Esophagus muscularis mucosa (tissue), 4 donors: ENCODE data around the gene NUFIP1. TPM values are rescaled to one million over a fixed set of nuclear protein-coding genes. Genes with fewer than 3 reads are reported as not detected.
"Not testable (repeated sequence)": the region's sequence is repeated elsewhere in the genome, so short reads cannot be mapped to it uniquely, and the experiment has no call there.

Source experiments
- DNase-seq: peaks from one replicate; pipeline ENCODE4 v3.0.0-alpha.2; 2017; ENCODE audit errors: extremely low spot score
- H3K27ac ChIP-seq, 4 donors: fragments of 200-600 bp; sonication (generic); replicated peaks in 1 of 4; 1 replicate in 3 of 4; 2 replicates in 1 of 4; pipeline ENCODE4 v1.5.1; 2016 to 2019; ENCODE audit warnings: mild to moderate bottlenecking in 1 of 4
- H3K27me3 ChIP-seq, 4 donors: fragments of 200-600 bp; sonication (generic); one replicate each; pipeline versions ENCODE4 v1.5.1 to v1.6.0; 2016 to 2019
- H3K36me3 ChIP-seq, 4 donors: fragments of 200-600 bp; sonication (generic); one replicate each; pipeline ENCODE4 v1.5.1; 2016 to 2019
- H3K4me1 ChIP-seq, 4 donors: fragments of 200-600 bp; sonication (generic); one replicate each; pipeline ENCODE4 v1.5.1; 2016 to 2019
- H3K4me3 ChIP-seq, 4 donors: fragments of 200-600 bp; sonication (generic); 1 replicate in 2 of 4; 2 replicates in 2 of 4; pipeline ENCODE4 v1.5.1; 2016 to 2019; ENCODE audit warnings: mild to moderate bottlenecking in 4 of 4, moderate library complexity in 1 of 4
- H3K9me3 ChIP-seq, 4 donors: fragments of 200-600 bp; sonication (generic); 1 replicate in 3 of 4; 2 replicates in 1 of 4; pipeline ENCODE4 v1.5.1; 2016 to 2019
- EP300 ChIP-seq: sonication (generic); formaldehyde crosslinking; IDR thresholded peaks from one replicate; pipeline ENCODE4 v1.6.1; 2017; ENCODE audit warnings: antibody characterized with exemption
- POLR2A ChIP-seq: fragments of 450-650 bp; IDR thresholded peaks from one replicate; pipeline ENCODE4 v1.6.1; 2017; ENCODE audit warnings: antibody characterized with exemption, moderate library complexity, mild to moderate bottlenecking, low read depth
- POLR2AphosphoS5 ChIP-seq, 2 donors: sonication (generic); formaldehyde crosslinking; IDR thresholded peaks; one replicate each; pipeline ENCODE4 v1.6.1; 2017; ENCODE audit warnings: antibody characterized with exemption in 2 of 2
- WGBS: methylation state at CpG from one replicate; pipeline ENCODE4 v1.1.5; 2018; 5-methylcytosine and 5-hydroxymethylcytosine counted together
- intact Hi-C: fragments of 100-400 bp; cut with DNase I; formaldehyde crosslinking; loops from one replicate; pipeline ENCODE4 v1.15.1; 2023
- total RNA-seq, 4 donors: library from RNA; depleted of rRNA; stranded (reverse); fragments of >200 nt; gene quantifications; one replicate each; pipeline versions ENCODE4 v1.1.0 to v1.2.1, GENCODE V29; 2016
- TF ChIP-seq, protein P1 (sequence below), 3 experiments: fragments of 200-600 bp in 2 of 3; fragments of 450-650 bp in 1 of 3; sonication (generic) in 2 of 3; IDR thresholded peaks; one replicate each; pipeline ENCODE4 v1.5.1; 2017 to 2019; ENCODE audit warnings: antibody characterized with exemption in 3 of 3, mild to moderate bottlenecking in 2 of 3, moderate library complexity in 1 of 3

The NUFIP1 gene
- total RNA-seq, 4 donors from 2014 or later: 3.3 to 4.2 (median 3.9) TPM

DNA sequence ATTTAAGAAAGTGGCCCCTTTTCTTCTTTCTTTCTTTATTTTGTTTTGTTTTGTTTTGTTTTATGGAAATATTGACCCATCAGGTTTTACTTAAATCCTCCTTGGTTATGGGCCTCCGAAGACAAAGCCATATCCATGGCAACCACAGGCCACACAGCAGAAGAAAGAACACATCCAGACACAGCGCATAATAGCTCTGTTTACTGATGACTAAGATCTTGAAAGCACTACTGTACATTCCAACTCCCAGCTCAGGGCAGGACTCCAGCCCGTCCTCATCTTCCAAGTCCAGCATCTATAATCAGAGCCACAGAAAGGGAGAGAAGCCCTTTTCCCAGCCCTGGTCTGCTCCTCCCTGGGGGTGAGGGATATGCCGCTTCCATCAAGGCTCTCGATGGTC, 84.3 kb downstream of the NUFIP1 start:
- no peak for DNase-seq
- intact Hi-C loops: loop anchor here (10.0 kb wide), 1 partner anchor 330 kb away; the partner anchor contains the start of gene TSC22D1
- TF ChIP-seq, protein P1, sequence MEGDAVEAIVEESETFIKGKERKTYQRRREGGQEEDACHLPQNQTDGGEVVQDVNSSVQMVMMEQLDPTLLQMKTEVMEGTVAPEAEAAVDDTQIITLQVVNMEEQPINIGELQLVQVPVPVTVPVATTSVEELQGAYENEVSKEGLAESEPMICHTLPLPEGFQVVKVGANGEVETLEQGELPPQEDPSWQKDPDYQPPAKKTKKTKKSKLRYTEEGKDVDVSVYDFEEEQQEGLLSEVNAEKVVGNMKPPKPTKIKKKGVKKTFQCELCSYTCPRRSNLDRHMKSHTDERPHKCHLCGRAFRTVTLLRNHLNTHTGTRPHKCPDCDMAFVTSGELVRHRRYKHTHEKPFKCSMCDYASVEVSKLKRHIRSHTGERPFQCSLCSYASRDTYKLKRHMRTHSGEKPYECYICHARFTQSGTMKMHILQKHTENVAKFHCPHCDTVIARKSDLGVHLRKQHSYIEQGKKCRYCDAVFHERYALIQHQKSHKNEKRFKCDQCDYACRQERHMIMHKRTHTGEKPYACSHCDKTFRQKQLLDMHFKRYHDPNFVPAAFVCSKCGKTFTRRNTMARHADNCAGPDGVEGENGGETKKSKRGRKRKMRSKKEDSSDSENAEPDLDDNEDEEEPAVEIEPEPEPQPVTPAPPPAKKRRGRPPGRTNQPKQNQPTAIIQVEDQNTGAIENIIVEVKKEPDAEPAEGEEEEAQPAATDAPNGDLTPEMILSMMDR (IDR thresholded peaks at IDR 0.05): no peak
- TF ChIP-seq POLR2AphosphoS5 (IDR thresholded peaks at IDR 0.05): peak; percentile 74 to 77
- Histone ChIP-seq H3K4me3 (no peak overlapping the region), H3K36me3 (no peaks in the 10 kb centered on the region), H3K27me3 (no peaks in the 10 kb centered on the region), H3K27ac (peak overlapping the region; percentile 89 to 92 (median 90)), H3K9me3 (no peaks in the 10 kb centered on the region), H3K4me1 (peaks cover 37 to 67% (median 61%) of the 10 kb centered on the region in 4 donors)
- WGBS: 40% methylated on average over 5 of the region's 5 CpGs

DNA sequence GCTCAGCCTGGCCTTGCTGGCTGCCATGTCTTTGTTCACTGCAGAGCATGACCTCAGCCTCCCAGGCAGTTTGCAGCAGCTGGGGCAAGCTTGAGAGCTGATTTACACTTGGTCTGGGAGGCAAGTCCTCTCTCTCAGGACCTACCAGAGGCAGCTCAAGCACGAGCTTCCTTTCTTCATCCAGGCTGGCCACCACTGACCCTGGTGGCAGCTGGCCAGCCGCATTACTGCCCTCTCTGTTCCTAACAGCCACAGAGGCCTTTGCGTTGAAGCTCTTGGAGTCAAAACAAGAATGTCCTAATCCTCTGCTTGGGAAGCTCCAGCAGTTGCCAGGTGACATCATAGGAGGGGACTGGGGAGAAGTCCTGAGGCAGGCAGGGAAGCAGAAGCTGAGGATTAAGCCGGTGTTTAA, 85.7 kb downstream of the NUFIP1 start:
- DNase-seq: peak; percentile 94

DNA sequence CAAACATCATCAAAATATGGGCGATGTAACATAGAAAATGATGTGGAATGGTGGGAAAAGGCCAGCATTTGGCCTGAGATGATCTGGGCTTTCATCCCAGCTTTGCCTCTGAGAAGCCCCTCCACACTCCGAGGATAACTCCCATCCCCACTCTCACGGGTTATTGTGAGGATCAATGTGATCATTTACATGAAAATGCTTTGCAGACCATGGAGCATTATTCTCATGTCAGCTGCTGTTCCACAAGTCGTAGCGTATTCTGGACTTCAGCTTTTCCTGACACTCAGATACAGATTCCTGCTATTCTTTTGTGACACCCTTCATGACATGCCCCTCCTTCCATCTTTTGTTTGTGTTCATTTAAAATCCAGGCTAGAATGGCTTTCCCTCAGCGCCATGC, 86.5 kb downstream of the NUFIP1 start:
- intact Hi-C loops: loop anchor here (10.0 kb wide), 1 partner anchor 328 kb away; the partner anchor contains the start of gene TSC22D1
- Histone ChIP-seq H3K27ac (peak overlapping the region; percentile 89 to 92 (median 90)), H3K4me1 (peaks cover 37 to 61% (median 56%) of the 10 kb centered on the region in 4 donors), H3K9me3 (no peaks in the 10 kb centered on the region), H3K4me3 (no peak overlapping the region), H3K27me3 (no peaks in the 10 kb centered on the region), H3K36me3 (no peaks in the 10 kb centered on the region)
- no peak for TF ChIP-seq EP300
- TF ChIP-seq, protein P1 (IDR thresholded peaks at IDR 0.05): no peak
- no peak for TF ChIP-seq POLR2AphosphoS5 (IDR thresholded peaks at IDR 0.05)
- no peak for TF ChIP-seq POLR2A
- no peak for DNase-seq
- WGBS: 95% methylated on average over 6 of the region's 6 CpGs

More for the DNA sequence above, 85.7 kb downstream of the NUFIP1 start:
- H3K27me3 ChIP-seq: no peaks in the 10 kb centered on the region
- TF ChIP-seq, protein P1 (IDR thresholded peaks at IDR 0.05): no peak
- TF ChIP-seq EP300: peak; percentile 80
- TF ChIP-seq POLR2AphosphoS5 (IDR thresholded peaks at IDR 0.05): peak; percentile 90 to 95
- TF ChIP-seq POLR2A: no peak
- peak overlapping the region; percentile 89 to 92 (median 90) for H3K27ac ChIP-seq
- no peak overlapping the region for H3K4me3 ChIP-seq
- H3K4me1 ChIP-seq: peaks cover 37 to 63% (median 62%) of the 10 kb centered on the region in 4 donors
- H3K36me3 ChIP-seq: no peaks in the 10 kb centered on the region
- WGBS: 12% methylated on average over 4 of the region's 4 CpGs
- intact Hi-C loops: loop anchor here (10.0 kb wide), 1 partner anchor 329 kb away; the partner anchor contains the start of gene TSC22D1
- no peaks in the 10 kb centered on the region for H3K9me3 ChIP-seq

DNA sequence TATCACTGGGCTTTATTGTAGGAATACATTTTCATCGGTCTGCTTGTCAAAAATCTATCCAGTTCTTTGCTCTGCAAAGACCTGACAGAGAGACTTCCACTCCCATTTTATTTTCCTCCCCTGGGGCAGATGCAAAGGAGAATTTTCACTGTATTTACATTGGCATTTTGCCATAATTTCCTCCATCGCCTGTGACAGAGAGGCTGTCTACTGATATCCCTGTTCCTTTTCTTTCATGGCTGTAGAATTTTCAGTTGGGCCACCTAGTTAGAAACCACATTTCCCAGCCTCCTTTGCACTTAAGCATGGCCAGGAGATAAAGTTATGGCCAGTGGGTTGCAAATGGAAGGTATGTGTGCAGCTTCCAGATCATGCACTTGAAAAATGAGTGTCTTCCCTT, 89.3 kb downstream of the NUFIP1 start:
- H3K27me3 ChIP-seq: no peaks in the 10 kb centered on the region
- intact Hi-C loops: loop anchor here (10.0 kb wide), 1 partner anchor 325 kb away; the partner anchor contains the start of gene TSC22D1
- no peaks in the 10 kb centered on the region for H3K36me3 ChIP-seq
- no peaks in the 10 kb centered on the region for H3K9me3 ChIP-seq
- 55% methylated on average over 2 of the region's 2 CpGs for WGBS
- no peak overlapping the region for H3K27ac ChIP-seq
- H3K4me1 ChIP-seq: peaks cover 20 to 33% (median 30%) of the 10 kb centered on the region in 4 donors
- H3K4me3 ChIP-seq: no peak overlapping the region
- TF ChIP-seq EP300 (no peak), POLR2AphosphoS5 (IDR thresholded peaks at IDR 0.05) (no peak), POLR2A (no peak)
- TF ChIP-seq, protein P1 (IDR thresholded peaks at IDR 0.05): no peak
- DNase-seq: no peak

DNA sequence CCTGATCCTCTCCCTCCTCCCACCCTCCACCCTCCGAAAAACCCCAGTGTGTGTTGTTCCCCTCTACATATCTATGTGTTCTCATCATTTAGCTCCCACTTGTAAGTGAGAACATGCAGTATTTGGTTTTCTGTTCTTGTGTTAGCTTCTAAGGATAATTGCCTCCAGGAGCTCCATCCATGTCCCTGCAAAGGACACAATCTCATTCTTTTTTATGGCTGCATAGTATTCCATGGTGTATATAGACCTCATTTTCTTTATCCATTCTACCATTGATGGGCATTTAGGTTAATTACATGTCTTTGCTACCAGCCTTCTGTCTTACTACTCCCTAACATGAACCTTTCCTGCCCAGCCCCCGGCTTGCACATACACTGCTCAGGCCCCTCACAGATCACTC, 91.0 kb downstream of the NUFIP1 start:
- H3K27ac ChIP-seq: not testable (repeated sequence)

More for the DNA sequence above, 91.0 kb downstream of the NUFIP1 start:
- H3K27me3 ChIP-seq, intact Hi-C loops, H3K36me3 ChIP-seq, DNase-seq, H3K9me3 ChIP-seq, H3K4me3 ChIP-seq: not testable (repeated sequence)
- peaks cover 9 to 16% (median 13%) of the 10 kb centered on the region in 4 donors for H3K4me1 ChIP-seq
- WGBS: 98% methylated on average over 2 of the region's 2 CpGs
